ENCODE data around the gene MYH9. TPM values are rescaled to one million over a fixed set of nuclear protein-coding genes. Genes with fewer than 3 reads are reported as not detected.
"Not testable (repeated sequence)": the region's sequence is repeated elsewhere in the genome, so short reads cannot be mapped to it uniquely, and the experiment has no call there.

Gene MYH9
- total RNA-seq, 4 donors from 2014 or later = 361 to 406 (median 386) TPM

GRCh38 chr22:36256478-36256877 is 131.3 kb downstream of the MYH9 start:
- H3K36me3 ChIP-seq = no peaks in the 10 kb centered on the region
- H3K27me3 ChIP-seq = no peaks in the 10 kb centered on the region
- no peak overlapping the region for H3K27ac ChIP-seq
- H3K4me3 ChIP-seq = no peak overlapping the region
- no peak for TF ChIP-seq CTCF (IDR thresholded peaks at IDR 0.05)
- TF ChIP-seq POLR2A (IDR thresholded peaks at IDR 0.05) = no peak
- no peak for TF ChIP-seq EP300 (IDR thresholded peaks at IDR 0.05)
- no peak for DNase-seq (ENCODE audit: low spot score in 2 of 2)
- H3K9me3 ChIP-seq = no peaks in the 10 kb centered on the region
- H3K4me1 ChIP-seq = peaks cover 0 to 69% (median 33%) of the 10 kb centered on the region in 4 donors
- WGBS, 2 donors = 79 to 82% methylated on average over 3 of the region's 3 CpGs

- not testable (repeated sequence) for H3K9me3 ChIP-seq; H3K36me3 ChIP-seq; H3K4me3 ChIP-seq; H3K27me3 ChIP-seq; DNase-seq (ENCODE audit: low spot score in 2 of 2)
- WGBS, 2 donors = 40 to 100% methylated on average over 1 of the region's 5 CpGs
- Histone ChIP-seq H3K27ac (peak overlapping the region in 2 of 4 donors; percentile 78 to 88), H3K4me1 (peaks cover 0 to 64% (median 33%) of the 10 kb centered on the region in 4 donors)
These were observed 132.2 kb downstream of the MYH9 start for GRCh38 chr22:36255572-36255971.

GRCh38 chr22:36253523-36254490 is 134.0 kb downstream of the MYH9 start:
- Histone ChIP-seq H3K36me3 (no peaks in the 10 kb centered on the region), H3K9me3 (no peaks in the 10 kb centered on the region), H3K4me1 (peaks cover 0 to 48% (median 25%) of the 10 kb centered on the region in 4 donors), H3K27ac (peak overlapping the region; percentile 41 to 88 (median 80)), H3K4me3 (peak overlapping the region; percentile 7 to 54 (median 38)), H3K27me3 (no peaks in the 10 kb centered on the region)
- 53 to 54% methylated on average over 7 of the region's 7 CpGs for WGBS, 2 donors
- DNase-seq (ENCODE audit: low spot score in 2 of 2) = peak in 1 of 2 donors; percentile 68
- TF ChIP-seq EP300 (IDR thresholded peaks at IDR 0.05) = no peak
- no peak for TF ChIP-seq POLR2A (IDR thresholded peaks at IDR 0.05)

- 56 to 59% methylated on average over 10 of the region's 10 CpGs for WGBS, 2 donors
- TF ChIP-seq CTCF (IDR thresholded peaks at IDR 0.05) (no peak), POLR2A (IDR thresholded peaks at IDR 0.05) (peak in 1 of 2 donors; percentile 14), EP300 (IDR thresholded peaks at IDR 0.05) (peak in 1 of 2 donors; percentile 40)
- peak in 1 of 2 donors; percentile 45 for DNase-seq (ENCODE audit: low spot score in 2 of 2)
- peaks cover 0 to 39% (median 22%) of the 10 kb centered on the region in 4 donors for H3K4me1 ChIP-seq
- H3K27me3 ChIP-seq = no peaks in the 10 kb centered on the region
- H3K27ac ChIP-seq = peak within 1 kb of the TSS; percentile 41 to 88 (median 80)
- no peaks in the 10 kb centered on the region for H3K9me3 ChIP-seq
- H3K4me3 ChIP-seq = peak within 1 kb of the TSS; percentile 7 to 54 (median 38)
- H3K36me3 ChIP-seq = no peaks in the 10 kb centered on the region
These were observed 134.8 kb downstream of the MYH9 start, which contains the start of gene APOL1 for GRCh38 chr22:36252754-36253522. Gene APOL1, plus strand, starts transcription at chr22:36253133. Its CDS starts 1,823 bp downstream, at chr22:36254956.

GRCh38 chr22:36251979-36252608 is 135.7 kb downstream of the MYH9 start:
- WGBS, 2 donors = 89 to 90% methylated on average over 7 of the region's 7 CpGs
- not testable (repeated sequence) for DNase-seq (ENCODE audit: low spot score in 2 of 2); H3K27me3 ChIP-seq

GRCh38 chr22:36250292-36250960 is 137.3 kb downstream of the MYH9 start:
- H3K4me3 ChIP-seq; H3K9me3 ChIP-seq; H3K36me3 ChIP-seq; H3K27me3 ChIP-seq; H3K27ac ChIP-seq; DNase-seq (ENCODE audit: low spot score in 2 of 2): not testable (repeated sequence)
- H3K4me1 ChIP-seq = peaks cover 0 to 32% (median 22%) of the 10 kb centered on the region in 4 donors
- WGBS, 2 donors = 86 to 87% methylated on average over 24 of the region's 24 CpGs

More at GRCh38 chr22:36251979-36252608, 135.7 kb downstream of the MYH9 start:
- not testable (repeated sequence) for H3K36me3 ChIP-seq, H3K9me3 ChIP-seq
- Histone ChIP-seq H3K27ac (peak overlapping the region in 3 of 4 donors; percentile 79 to 88 (median 80)), H3K4me3 (peak overlapping the region in 1 of 4 donors; percentile 54), H3K4me1 (peaks cover 0 to 34% (median 22%) of the 10 kb centered on the region in 4 donors)
